ENCODE data around the gene ISOC2. TPM values are rescaled to one million over a fixed set of nuclear protein-coding genes. Genes with fewer than 3 reads are reported as not detected.

Gene ISOC2
- total RNA-seq, 1 donor from 2014 or later, result 58.8 TPM

GRCh38 chr19:55484593-55485438 lies 23.4 kb upstream of the ISOC2 start, which contains the start of gene NAT14:
NAT14 (plus strand) TSS chr19:55485188; CDS start chr19:55485709, 521 bp downstream.
- TF ChIP-seq EZH2 (IDR thresholded peaks at IDR 0.05; ENCODE audit: insufficient read depth, low read length), result no peak
- TF ChIP-seq CTCF (IDR thresholded peaks at IDR 0.05; ENCODE audit: insufficient read depth, low read depth, low read length), result no peak
- Mint-ChIP-seq H3K9me3 (ENCODE audit: unreplicated experiment) (no peaks in the 10 kb centered on the region), H3K36me3 (ENCODE audit: low read depth, unreplicated experiment) (peaks cover 2% of the 10 kb centered on the region), H3K27me3 (ENCODE audit: low read depth, unreplicated experiment) (no peaks in the 10 kb centered on the region), H3K4me1 (ENCODE audit: low read depth, unreplicated experiment) (peaks cover 14% of the 10 kb centered on the region), H3K27ac (ENCODE audit: unreplicated experiment) (peak within 1 kb of the TSS; percentile 91), H3K4me3 (ENCODE audit: unreplicated experiment) (peak within 1 kb of the TSS; percentile 87)
- Histone ChIP-seq H3K27me3 (ENCODE audit: insufficient read depth, low read length) (no peaks in the 10 kb centered on the region), H3K79me2 (ENCODE audit: insufficient read depth, low read length) (peaks cover 28% of the 10 kb centered on the region), H3K9me3 (ENCODE audit: insufficient read depth, low read depth, low read length) (no peaks in the 10 kb centered on the region), H4K20me1 (ENCODE audit: insufficient read depth, low read length) (peaks cover 2% of the 10 kb centered on the region), H3K9ac (ENCODE audit: low read length) (peak within 1 kb of the TSS; percentile 82), H3K4me3 (ENCODE audit: insufficient read depth, low read depth, low read length) (peak within 1 kb of the TSS; percentile 71), H3K27ac (ENCODE audit: low read depth, low read length) (peak within 1 kb of the TSS; percentile 91), H2AFZ (ENCODE audit: low read depth, low read length) (peak within 1 kb of the TSS; percentile 81), H3K4me2 (ENCODE audit: low read length) (peak within 1 kb of the TSS; percentile 96), H3K36me3 (ENCODE audit: insufficient read depth, low read length) (no peaks in the 10 kb centered on the region), H3K4me1 (ENCODE audit: insufficient read depth, low read length) (peaks cover 49% of the 10 kb centered on the region)
- DNase-seq (ENCODE audit: low read depth) (no peak), FAIRE-seq (no peak)

GRCh38 chr19:55483706-55484592 lies 22.5 kb upstream of the ISOC2 start:
- Histone ChIP-seq H3K27me3 (ENCODE audit: insufficient read depth, low read length) (no peaks in the 10 kb centered on the region), H3K36me3 (ENCODE audit: insufficient read depth, low read length) (no peaks in the 10 kb centered on the region), H3K9ac (ENCODE audit: low read length) (peak overlapping the region; percentile 82), H3K27ac (ENCODE audit: low read depth, low read length) (peak overlapping the region; percentile 82), H4K20me1 (ENCODE audit: insufficient read depth, low read length) (peaks cover 9% of the 10 kb centered on the region), H3K79me2 (ENCODE audit: insufficient read depth, low read length) (peaks cover 37% of the 10 kb centered on the region), H3K9me3 (ENCODE audit: insufficient read depth, low read depth, low read length) (no peaks in the 10 kb centered on the region), H2AFZ (ENCODE audit: low read depth, low read length) (no peak overlapping the region), H3K4me3 (ENCODE audit: insufficient read depth, low read depth, low read length) (peak overlapping the region; percentile 71), H3K4me1 (ENCODE audit: insufficient read depth, low read length) (peaks cover 41% of the 10 kb centered on the region), H3K4me2 (ENCODE audit: low read length) (peak overlapping the region; percentile 96)
- no peaks in the 10 kb centered on the region for H3K27me3 Mint-ChIP-seq (ENCODE audit: low read depth, unreplicated experiment)
- TF ChIP-seq CTCF (IDR thresholded peaks at IDR 0.05; ENCODE audit: insufficient read depth, low read depth, low read length) (no peak), EZH2 (IDR thresholded peaks at IDR 0.05; ENCODE audit: insufficient read depth, low read length) (no peak)
- DNase-seq (ENCODE audit: low read depth), result no peak
- peaks cover 14% of the 10 kb centered on the region for H3K4me1 Mint-ChIP-seq (ENCODE audit: low read depth, unreplicated experiment)
- H3K36me3 Mint-ChIP-seq (ENCODE audit: low read depth, unreplicated experiment), result peaks cover 2% of the 10 kb centered on the region
- no peak overlapping the region for H3K27ac Mint-ChIP-seq (ENCODE audit: unreplicated experiment)
- H3K4me3 Mint-ChIP-seq (ENCODE audit: unreplicated experiment), result peak overlapping the region; percentile 69
- no peak for FAIRE-seq
- no peaks in the 10 kb centered on the region for H3K9me3 Mint-ChIP-seq (ENCODE audit: unreplicated experiment)

Measured in astrocyte (in vitro differentiated cells and primary cell).